ENCODE results near the gene POP5. TPM values are rescaled to one million over a fixed set of nuclear protein-coding genes. Genes with fewer than 3 reads are reported as not detected.

The POP5 gene
- total and polyA plus RNA-seq, 2 experiments from 2014 or later: 38.9 to 68.4 TPM

DNA sequence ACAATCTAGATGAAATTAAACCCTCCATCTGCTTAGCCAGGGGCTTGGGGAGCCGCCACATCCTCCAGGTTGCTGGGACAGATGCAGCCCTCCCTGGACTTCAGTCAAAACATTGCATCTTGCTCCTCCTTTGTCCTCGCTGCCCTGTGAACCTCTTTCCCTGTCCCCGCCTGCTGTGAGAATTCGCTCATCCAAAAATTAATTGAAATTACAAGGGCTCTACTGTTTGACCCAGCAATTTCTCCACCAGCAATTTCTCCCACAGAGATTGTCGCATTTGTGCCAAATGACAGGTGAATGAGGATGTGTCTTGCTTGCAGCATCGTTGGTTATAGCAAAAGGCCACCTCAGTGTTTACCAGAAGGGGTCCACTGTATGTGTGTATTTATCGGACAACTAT, 5.0 kb upstream of the POP5 start:
- no peak overlapping the region for H3K27ac ChIP-seq
- no peaks in the 10 kb centered on the region for H3K36me3 ChIP-seq (ENCODE audit: low read depth)
- no peak overlapping the region for H2AFZ ChIP-seq
- H3K79me2 ChIP-seq (ENCODE audit: insufficient read depth): no peaks in the 10 kb centered on the region
- DNase-seq: no peak
- WGBS, 2 experiments (ENCODE audit: low coverage in 1 of 2, low lambda C conversion rate in 2 of 2, missing lambda C conversion rate in 2 of 2): 71% methylated on average over 7 of the region's 7 CpGs
- no peaks in the 10 kb centered on the region for H3K9me3 ChIP-seq (ENCODE audit: low read depth)
- H3K4me3 ChIP-seq: no peak overlapping the region
- no peaks in the 10 kb centered on the region for H4K20me1 ChIP-seq (ENCODE audit: insufficient read depth)
- TF ChIP-seq EZH2phosphoT487 (IDR thresholded peaks at IDR 0.05; ENCODE audit: insufficient read depth, low read depth) (no peak), EZH2 (IDR thresholded peaks at IDR 0.05; ENCODE audit: insufficient read depth, poor library complexity, severe bottlenecking) (no peak)
- H3F3A ChIP-seq (ENCODE audit: insufficient read depth): no peaks in the 10 kb centered on the region
- H3K27me3 ChIP-seq (replicated peaks; ENCODE audit: insufficient read depth): no peaks in the 10 kb centered on the region
- in situ Hi-C loops (cut with MboI): loop anchor here (10.0 kb wide), 2 partner anchors 129 to 389 kb away; partner anchors contain the start of genes HNF1A and UNC119B
- H3K9me2 ChIP-seq (ENCODE audit: insufficient read depth): no peaks in the 10 kb centered on the region
- no peak overlapping the region for H3K9ac ChIP-seq
- no peak overlapping the region for H3K4me2 ChIP-seq (ENCODE audit: unreplicated experiment)
- no peaks in the 10 kb centered on the region for H3K4me1 ChIP-seq (ENCODE audit: insufficient read depth)

DNA sequence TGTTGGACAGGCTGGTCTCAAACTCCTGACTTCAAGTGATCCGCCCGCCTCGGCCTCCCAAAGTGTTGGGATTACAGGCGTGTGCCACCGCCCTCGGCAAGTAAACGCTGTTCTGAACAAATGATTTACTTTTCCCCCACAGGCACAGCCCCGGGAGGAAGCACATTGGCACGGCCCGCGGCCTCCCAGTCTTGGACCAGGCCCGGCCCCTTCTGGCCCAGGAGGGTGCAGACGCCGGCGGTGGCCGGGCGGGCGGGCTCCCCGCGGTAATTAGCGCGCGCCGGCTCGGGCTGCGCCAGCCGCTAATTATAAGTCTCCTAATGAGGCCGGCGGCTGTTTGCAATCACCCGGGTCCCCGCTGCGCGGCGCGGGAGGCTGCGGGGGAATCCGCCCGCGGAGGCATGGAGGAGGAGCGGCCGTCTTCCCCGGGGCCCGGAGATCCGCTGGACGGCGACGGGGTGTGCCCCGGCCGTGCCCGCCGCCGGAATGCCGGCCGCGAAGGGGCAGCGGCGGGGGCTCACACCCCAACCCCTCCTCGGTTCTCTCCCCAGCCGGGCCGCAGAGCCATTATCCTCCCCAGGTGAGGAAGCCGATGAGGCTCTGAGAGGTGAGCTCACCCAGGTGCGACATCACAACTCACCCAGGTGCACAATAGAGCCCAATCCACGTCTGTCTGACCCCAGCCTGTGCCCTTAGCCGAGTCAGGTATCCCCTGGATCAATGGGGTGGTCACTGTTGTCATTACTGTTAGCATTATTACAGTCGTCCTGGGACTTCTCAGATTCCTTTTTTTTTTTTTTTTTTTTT, 3.3 kb upstream of the POP5 start:
- Histone ChIP-seq H2AFZ (peak overlapping the region; percentile 83), H3K9ac (peak overlapping the region; percentile 26; the same call in 1 of the 2 replicates), H3K4me2 (ENCODE audit: unreplicated experiment) (peak overlapping the region; percentile 81), H3K9me2 (ENCODE audit: insufficient read depth) (no peaks in the 10 kb centered on the region), H3K27me3 (replicated peaks; ENCODE audit: insufficient read depth) (no peaks in the 10 kb centered on the region), H3K36me3 (ENCODE audit: low read depth) (no peaks in the 10 kb centered on the region), H3K27ac (no peak overlapping the region), H4K20me1 (ENCODE audit: insufficient read depth) (no peaks in the 10 kb centered on the region), H3K4me3 (peak overlapping the region; percentile 68), H3F3A (ENCODE audit: insufficient read depth) (no peaks in the 10 kb centered on the region; the same call in 1 of the 2 replicates), H3K4me1 (ENCODE audit: insufficient read depth) (peaks cover 7% of the 10 kb centered on the region; the same call in 1 of the 2 replicates), H3K9me3 (ENCODE audit: low read depth) (no peaks in the 10 kb centered on the region), H3K79me2 (ENCODE audit: insufficient read depth) (peaks cover 15% of the 10 kb centered on the region)
- WGBS, 2 experiments (ENCODE audit: low coverage in 1 of 2, low lambda C conversion rate in 2 of 2, missing lambda C conversion rate in 2 of 2): 2 to 3% methylated on average over 48 to 62 of the region's 65 CpGs
- peak; percentile 58 for DNase-seq
- in situ Hi-C loops (cut with MboI): loop anchor here (10.0 kb wide), 2 partner anchors 130 to 390 kb away; partner anchors contain the start of genes HNF1A and UNC119B
- TF ChIP-seq EZH2 (IDR thresholded peaks at IDR 0.05; ENCODE audit: insufficient read depth, poor library complexity, severe bottlenecking): no peak
- no peak for TF ChIP-seq EZH2phosphoT487 (IDR thresholded peaks at IDR 0.05; ENCODE audit: insufficient read depth, low read depth)

DNA sequence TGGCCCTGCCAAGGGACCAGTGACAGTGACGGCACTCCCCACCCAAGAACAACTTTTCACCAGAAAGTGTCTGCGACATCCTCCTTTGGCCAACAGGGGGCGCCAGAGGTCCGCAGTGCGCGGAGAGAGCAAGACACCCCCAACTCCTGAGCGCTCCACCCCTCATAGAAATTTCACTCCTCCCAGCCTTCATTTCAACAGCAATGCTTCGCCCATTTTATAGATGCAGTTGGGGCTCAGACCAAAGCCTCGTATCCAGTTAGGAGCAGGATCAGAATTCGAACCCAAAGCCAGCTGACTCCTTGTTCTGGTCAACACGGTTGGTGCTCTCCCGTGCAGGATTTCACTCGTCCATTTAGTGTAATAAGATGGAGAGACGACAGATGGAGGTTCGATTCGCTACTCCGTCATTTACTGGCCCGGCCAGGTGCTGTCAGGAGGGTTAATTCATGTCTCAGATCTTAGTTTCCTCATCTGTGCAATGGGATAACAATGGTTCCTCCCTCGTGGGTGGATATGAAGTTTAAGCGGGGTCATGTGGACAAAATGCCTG, 2.4 kb upstream of the POP5 start:
- Histone ChIP-seq H3K9me2 (ENCODE audit: insufficient read depth) (no peaks in the 10 kb centered on the region), H4K20me1 (ENCODE audit: insufficient read depth) (no peaks in the 10 kb centered on the region), H3K9me3 (ENCODE audit: low read depth) (no peaks in the 10 kb centered on the region), H3K27ac (no peak overlapping the region), H3K9ac (peak overlapping the region; percentile 15; the same call in 1 of the 2 replicates), H3K4me1 (ENCODE audit: insufficient read depth) (peaks cover 7% of the 10 kb centered on the region; the same call in 1 of the 2 replicates), H3K4me3 (peak overlapping the region; percentile 68), H2AFZ (peak overlapping the region; percentile 83), H3F3A (ENCODE audit: insufficient read depth) (no peaks in the 10 kb centered on the region; the same call in 1 of the 2 replicates), H3K79me2 (ENCODE audit: insufficient read depth) (peaks cover 19% of the 10 kb centered on the region), H3K27me3 (replicated peaks; ENCODE audit: insufficient read depth) (no peaks in the 10 kb centered on the region), H3K36me3 (ENCODE audit: low read depth) (no peaks in the 10 kb centered on the region), H3K4me2 (ENCODE audit: unreplicated experiment) (peak overlapping the region; percentile 81)
- no peak for TF ChIP-seq EZH2phosphoT487 (IDR thresholded peaks at IDR 0.05; ENCODE audit: insufficient read depth, low read depth)
- TF ChIP-seq EZH2 (IDR thresholded peaks at IDR 0.05; ENCODE audit: insufficient read depth, poor library complexity, severe bottlenecking): no peak
- in situ Hi-C loops (cut with MboI): loop anchor here (10.0 kb wide), 2 partner anchors 131 to 391 kb away; partner anchors contain the start of genes HNF1A and UNC119B
- WGBS, 2 experiments (ENCODE audit: low coverage in 1 of 2, low lambda C conversion rate in 2 of 2, missing lambda C conversion rate in 2 of 2): 11 to 12% methylated on average over 20 of the region's 20 CpGs
- DNase-seq: peak; percentile 85

DNA sequence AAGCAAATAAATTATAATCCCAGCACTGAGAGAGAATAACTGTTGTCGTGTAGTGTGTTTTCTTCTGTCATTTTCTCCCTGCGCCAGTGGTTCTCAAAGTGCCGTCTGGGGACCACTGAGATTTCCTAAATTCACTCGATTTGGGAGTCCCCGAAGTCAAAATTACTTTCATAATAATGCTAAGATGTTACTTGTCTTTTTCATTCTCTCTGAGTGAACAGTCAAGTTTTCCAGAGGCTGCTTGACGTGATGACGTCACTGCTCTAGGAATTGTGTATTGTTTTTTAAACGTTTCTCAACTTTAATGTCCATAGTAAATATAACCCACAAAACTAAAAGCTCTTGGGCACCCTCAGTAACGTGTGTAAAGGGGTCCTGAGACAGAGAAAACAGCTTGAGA, 796 bp upstream of the POP5 start:
- H3K36me3 ChIP-seq (ENCODE audit: low read depth): peaks cover 11% of the 10 kb centered on the region; the same call in 1 of the 2 replicates
- no peak for TF ChIP-seq EZH2phosphoT487 (IDR thresholded peaks at IDR 0.05; ENCODE audit: insufficient read depth, low read depth)
- H3K9ac ChIP-seq: peak overlapping the region; percentile 66
- peaks cover 7% of the 10 kb centered on the region; the same call in 1 of the 2 replicates for H3K4me1 ChIP-seq (ENCODE audit: insufficient read depth)
- H3K27ac ChIP-seq: peak overlapping the region; percentile 41
- H3K79me2 ChIP-seq (ENCODE audit: insufficient read depth): peaks cover 19% of the 10 kb centered on the region
- H2AFZ ChIP-seq: peak overlapping the region; percentile 88
- 11 to 17% methylated on average over 9 of the region's 9 CpGs for WGBS, 2 experiments (ENCODE audit: low coverage in 1 of 2, low lambda C conversion rate in 2 of 2, missing lambda C conversion rate in 2 of 2)
- no peaks in the 10 kb centered on the region for H4K20me1 ChIP-seq (ENCODE audit: insufficient read depth)
- no peaks in the 10 kb centered on the region for H3K9me3 ChIP-seq (ENCODE audit: low read depth)
- H3K9me2 ChIP-seq (ENCODE audit: insufficient read depth): no peaks in the 10 kb centered on the region
- peak; percentile 84 for DNase-seq
- H3K4me3 ChIP-seq: peak overlapping the region; percentile 84
- H3K27me3 ChIP-seq (replicated peaks; ENCODE audit: insufficient read depth): no peaks in the 10 kb centered on the region
- no peaks in the 10 kb centered on the region; the same call in 1 of the 2 replicates for H3F3A ChIP-seq (ENCODE audit: insufficient read depth)
- in situ Hi-C loops (cut with MboI): loop anchor here (10.0 kb wide), 2 partner anchors 133 to 393 kb away; partner anchors contain the start of genes HNF1A and UNC119B
- H3K4me2 ChIP-seq (ENCODE audit: unreplicated experiment): peak overlapping the region; percentile 93

Measured in GM23248 (cell line).